PFSK-1 (cell line): ENCODE results near the gene OR8D4.

ENCODE experiments used
- FOXP2 ChIP-seq: optimal IDR thresholded peaks from 2 replicates; pipeline ENCODE3; 2011; ENCODE audit warnings: borderline replicate concordance, control low read depth, inconsistent platforms; ENCODE audit not compliant: insufficient read depth; ENCODE audit errors: extremely low read length, extremely low read depth
- POLR2AphosphoS5 ChIP-seq: IDR thresholded peaks from 2 replicates; pipeline ENCODE4 v1.6.1; 2012; ENCODE audit warnings: low read depth, mild to moderate bottlenecking, control low read depth, low read length, moderate library complexity
- REST ChIP-seq, 2 experiments: IDR thresholded peaks; 2 replicates each; pipeline versions ENCODE4 v1.6.1 to v1.8.0; 2011 to 2012; ENCODE audit warnings: low read depth in 2 of 2, low read length in 2 of 2, control low read depth in 1 of 2, inconsistent platforms in 1 of 2, mild to moderate bottlenecking in 1 of 2, moderate library complexity in 1 of 2; ENCODE audit not compliant: insufficient read depth in 1 of 2
- SIN3A ChIP-seq: IDR thresholded peaks from 2 replicates; pipeline ENCODE4 v1.6.1; 2012; ENCODE audit warnings: mild to moderate bottlenecking, low read length, moderate library complexity, borderline replicate concordance; ENCODE audit not compliant: insufficient read depth
- TAF1 ChIP-seq: IDR thresholded peaks from 2 replicates; pipeline ENCODE4 v1.6.1; 2012; ENCODE audit warnings: low read length, control low read depth, borderline replicate concordance; ENCODE audit not compliant: insufficient read depth

Gene OR8D4

GRCh38 chr11:123945132-123945531, 43.2 kb downstream of the OR8D4 start:
- TF ChIP-seq POLR2AphosphoS5 = no peak
- TF ChIP-seq TAF1 = no peak
- TF ChIP-seq REST (IDR thresholded peaks at IDR 0.05; ENCODE audit: insufficient read depth in 1 of 2, low read depth in 2 of 2, low read length in 2 of 2) = no peak
- no peak for TF ChIP-seq SIN3A
- TF ChIP-seq FOXP2 = no peak

DNA sequence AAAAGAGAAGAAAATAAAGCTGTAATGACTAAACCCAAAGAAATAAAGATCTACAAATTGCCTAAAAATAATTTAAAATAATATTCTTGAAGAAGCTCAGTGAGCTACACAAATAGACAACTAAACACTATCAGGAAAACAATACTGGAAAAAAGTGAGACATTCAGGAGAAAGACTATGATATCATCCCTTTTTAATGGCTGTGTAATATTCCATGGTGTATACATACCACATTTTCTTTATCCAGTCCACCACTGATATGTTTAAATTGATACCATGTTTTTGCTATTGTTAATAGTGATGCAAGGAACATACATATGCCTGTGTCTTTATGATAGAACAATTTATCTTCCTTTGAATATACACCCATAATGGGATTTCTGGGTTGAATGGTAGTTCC, 54.8 kb downstream of the OR8D4 start:
- no peak for TF ChIP-seq FOXP2
- no peak for TF ChIP-seq SIN3A
- no peak for TF ChIP-seq POLR2AphosphoS5
- TF ChIP-seq REST (IDR thresholded peaks at IDR 0.05; ENCODE audit: insufficient read depth in 1 of 2, low read depth in 2 of 2, low read length in 2 of 2) = no peak
- no peak for TF ChIP-seq TAF1
